Measurements from ENCODE around the gene CLEC4M. TPM values are rescaled to one million over a fixed set of nuclear protein-coding genes. Genes with fewer than 3 reads are reported as not detected.

The CLEC4M gene
- total RNA-seq, 1 experiment from 2014 or later: not detected

DNA sequence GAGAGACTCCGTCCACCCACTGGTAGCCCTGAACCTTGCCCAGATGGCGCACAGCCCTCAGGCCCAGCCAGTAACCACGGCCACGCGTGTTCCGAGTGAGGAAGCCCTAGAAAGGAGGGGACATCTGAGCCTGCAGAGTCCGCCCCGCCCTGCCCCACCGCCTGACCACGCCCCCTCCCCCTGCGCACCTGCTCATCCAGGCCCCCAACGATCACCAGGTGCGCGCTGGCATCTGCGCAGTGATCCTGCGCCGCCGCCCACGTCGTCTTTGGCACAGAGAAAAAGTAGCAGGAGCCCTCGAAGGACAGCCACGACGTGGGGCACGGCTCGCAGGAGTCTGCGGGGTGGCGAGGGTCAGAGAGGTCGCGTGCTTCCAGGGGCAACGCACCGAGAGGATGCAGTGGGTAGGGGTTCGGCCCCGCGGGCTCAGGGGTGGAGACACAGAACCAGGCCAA, 33.2 kb upstream of the CLEC4M start:
- H2BK12ac ChIP-seq (ENCODE audit: insufficient read length, low read depth, low read length): no peak overlapping the region
- H2AFZ ChIP-seq (ENCODE audit: low read length): no peak overlapping the region
- H2BK20ac ChIP-seq (ENCODE audit: low read depth, low read length, poor library complexity, severe bottlenecking): no peak overlapping the region
- H4K91ac ChIP-seq (ENCODE audit: insufficient read length, low read depth, low read length): no peak overlapping the region
- DNase-seq: peak; percentile 68
- no peak overlapping the region for H2BK15ac ChIP-seq (ENCODE audit: low read depth, low read length)
- H2BK120ac ChIP-seq (ENCODE audit: low read depth, low read length, poor library complexity, severe bottlenecking): no peak overlapping the region
- H4K8ac ChIP-seq (replicated peaks; ENCODE audit: insufficient read length, low read depth, low read length): no peak overlapping the region
- TF ChIP-seq, protein P1, sequence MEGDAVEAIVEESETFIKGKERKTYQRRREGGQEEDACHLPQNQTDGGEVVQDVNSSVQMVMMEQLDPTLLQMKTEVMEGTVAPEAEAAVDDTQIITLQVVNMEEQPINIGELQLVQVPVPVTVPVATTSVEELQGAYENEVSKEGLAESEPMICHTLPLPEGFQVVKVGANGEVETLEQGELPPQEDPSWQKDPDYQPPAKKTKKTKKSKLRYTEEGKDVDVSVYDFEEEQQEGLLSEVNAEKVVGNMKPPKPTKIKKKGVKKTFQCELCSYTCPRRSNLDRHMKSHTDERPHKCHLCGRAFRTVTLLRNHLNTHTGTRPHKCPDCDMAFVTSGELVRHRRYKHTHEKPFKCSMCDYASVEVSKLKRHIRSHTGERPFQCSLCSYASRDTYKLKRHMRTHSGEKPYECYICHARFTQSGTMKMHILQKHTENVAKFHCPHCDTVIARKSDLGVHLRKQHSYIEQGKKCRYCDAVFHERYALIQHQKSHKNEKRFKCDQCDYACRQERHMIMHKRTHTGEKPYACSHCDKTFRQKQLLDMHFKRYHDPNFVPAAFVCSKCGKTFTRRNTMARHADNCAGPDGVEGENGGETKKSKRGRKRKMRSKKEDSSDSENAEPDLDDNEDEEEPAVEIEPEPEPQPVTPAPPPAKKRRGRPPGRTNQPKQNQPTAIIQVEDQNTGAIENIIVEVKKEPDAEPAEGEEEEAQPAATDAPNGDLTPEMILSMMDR (conservative IDR thresholded peaks at IDR 0.05): no peak
- no peak overlapping the region for H3T11ph ChIP-seq (ENCODE audit: low read length)
- H3K79me2 ChIP-seq (ENCODE audit: insufficient read depth, low read length): no peaks in the 10 kb centered on the region
- H3K79me1 ChIP-seq (ENCODE audit: insufficient read depth, low read depth, low read length, poor library complexity, severe bottlenecking): no peaks in the 10 kb centered on the region
- H3K36me3 Mint-ChIP-seq (ENCODE audit: insufficient read depth in 1 of 3, low read depth in 3 of 3): no peaks in the 10 kb centered on the region
- H4K20me1 ChIP-seq (ENCODE audit: control insufficient read depth, insufficient read depth, insufficient read length): no peaks in the 10 kb centered on the region
- H3K14ac ChIP-seq (ENCODE audit: insufficient read depth, low read length): no peak overlapping the region
- H3K27me3 Mint-ChIP-seq (ENCODE audit: low read depth): peaks cover 88% of the 10 kb centered on the region
- H3K4ac ChIP-seq (ENCODE audit: low read depth, low read length): no peak overlapping the region
- H4K5ac ChIP-seq (ENCODE audit: insufficient read length, low read depth, low read length): no peak overlapping the region
- WGBS (ENCODE audit: extremely low coverage, insufficient read length, low lambda C conversion rate): no CpG with 5 or more reads among the region's 34 CpGs
- H3K4me3 Mint-ChIP-seq: peak overlapping the region; percentile 56 to 83
- H2AK5ac ChIP-seq (ENCODE audit: insufficient read length, low read length): no peak overlapping the region
- peaks cover 18% of the 10 kb centered on the region; the same call in 1 of the 2 replicates for H3K27me3 ChIP-seq (ENCODE audit: insufficient read depth, low read length)
- no peaks in the 10 kb centered on the region for H3K9me3 ChIP-seq (ENCODE audit: control insufficient read depth, low read depth, low read length)
- H3K56ac ChIP-seq (ENCODE audit: insufficient read length, low read depth, low read length): no peak overlapping the region
- peaks cover 0 to 3% of the 10 kb centered on the region in 2 experiments; a peak in 2 of 5 replicates for H3K9me3 Mint-ChIP-seq
- H3K18ac ChIP-seq (ENCODE audit: insufficient read length, low read depth, low read length): no peak overlapping the region
- peak overlapping the region in 1 of 3 experiments; percentile 59; a peak in 1 of 7 replicates for H3K27ac Mint-ChIP-seq
- H3K4me1 Mint-ChIP-seq: peaks cover 6 to 21% of the 10 kb centered on the region in 2 experiments
- peak overlapping the region; percentile 65 for H3K4me2 ChIP-seq (ENCODE audit: insufficient read depth, insufficient read length, low read length)
- no peaks in the 10 kb centered on the region for H3K4me1 ChIP-seq (ENCODE audit: insufficient read depth, low read length)
- H2BK5ac ChIP-seq (ENCODE audit: insufficient read length, low read length): no peak overlapping the region
- H3K23ac ChIP-seq (ENCODE audit: insufficient read length, low read depth, low read length): no peak overlapping the region
- no peak overlapping the region for H3K27ac ChIP-seq (ENCODE audit: insufficient read length, low read depth, low read length)
- H3K23me2 ChIP-seq (ENCODE audit: insufficient read length, low read depth, low read length, poor library complexity, severe bottlenecking): peaks cover 7% of the 10 kb centered on the region
- no peak overlapping the region for H3K9ac ChIP-seq (ENCODE audit: extremely low read depth, insufficient read length, low read length)

Measured in H9 (cell line).